CD4-positive, alpha-beta T cell treated with Interleukin-21 for 1 hour (primary cell): ENCODE data around the gene CACFD1.

Experiments used
- DNase-seq: peaks from one replicate; pipeline ENCODE4 v3.0.0-alpha.2; 2020

The CACFD1 gene

DNA sequence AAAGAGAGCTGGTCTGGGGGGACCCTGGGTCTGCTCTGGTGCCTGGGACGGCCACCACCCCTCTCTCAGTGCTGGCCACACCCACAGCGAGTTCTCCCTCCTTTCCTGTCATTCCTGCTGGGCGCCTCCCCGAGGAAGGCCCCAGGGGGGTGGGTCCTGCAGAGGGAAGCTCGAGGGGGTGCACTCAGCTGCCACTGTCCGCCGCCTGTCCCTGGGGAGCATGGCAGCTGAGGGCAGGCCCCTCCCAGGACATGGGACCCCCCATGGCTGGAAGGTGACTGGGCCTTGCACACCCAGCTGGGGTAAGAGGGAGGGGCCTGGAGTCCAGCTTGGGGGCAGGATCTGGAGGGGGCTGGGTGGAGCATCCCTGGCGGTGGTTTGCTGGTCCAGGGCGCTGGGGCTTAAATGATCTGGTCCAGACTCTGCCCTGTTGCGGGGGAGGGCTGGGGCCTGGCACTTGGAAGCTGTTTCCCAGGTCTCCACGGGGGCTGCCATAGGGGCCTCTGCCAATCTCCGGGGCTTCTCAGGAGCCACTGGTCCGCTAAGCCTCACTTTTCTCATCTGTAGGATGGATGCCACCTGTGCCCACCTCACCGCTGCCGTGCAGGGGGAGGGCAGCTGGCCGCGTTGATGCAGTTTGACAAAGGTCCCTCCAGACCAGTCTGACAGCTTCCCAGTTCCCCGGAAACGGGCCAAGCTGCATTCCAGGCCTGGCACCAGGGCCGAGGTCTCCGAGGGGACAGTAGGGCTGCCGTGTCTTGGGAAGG, 25.1 kb downstream of the CACFD1 start:
- no peak for DNase-seq

DNA sequence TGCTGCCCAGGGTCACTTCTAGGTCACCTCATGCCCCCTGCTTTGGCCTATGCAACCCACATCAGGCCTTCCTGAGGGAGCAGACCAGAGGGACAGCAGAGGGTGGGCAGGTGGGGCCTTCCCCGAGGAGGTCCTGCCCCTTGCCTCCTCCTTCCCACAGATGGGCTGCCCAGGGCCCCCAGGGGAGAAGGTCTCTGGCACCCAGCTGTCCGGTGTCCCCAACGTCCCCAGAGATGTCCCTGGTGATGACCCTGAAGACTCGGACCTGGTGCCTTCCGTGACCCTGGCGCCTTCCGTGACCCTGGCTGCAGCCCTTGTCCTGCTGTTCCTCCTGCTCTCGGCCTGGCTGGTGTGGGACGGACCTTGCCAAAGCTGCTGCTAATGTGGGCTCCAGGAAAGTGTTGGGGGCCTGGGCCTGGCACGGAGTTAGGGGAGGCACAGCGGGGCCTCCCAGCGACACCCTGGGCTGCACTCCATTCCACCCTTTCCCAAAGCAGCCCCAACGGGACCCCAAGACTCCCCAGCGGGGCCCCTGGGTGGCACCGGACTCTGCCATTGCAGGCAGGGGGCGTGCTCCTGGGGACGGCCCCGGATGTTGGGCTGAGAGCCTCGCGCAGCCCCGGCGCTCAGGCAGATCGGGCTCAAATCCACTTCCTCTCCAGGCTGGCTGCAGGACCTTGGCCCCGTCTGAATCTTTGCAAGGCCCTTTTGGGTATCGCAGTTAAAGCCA, 25.9 kb downstream of the CACFD1 start:
- peak; percentile 9 for DNase-seq

DNA sequence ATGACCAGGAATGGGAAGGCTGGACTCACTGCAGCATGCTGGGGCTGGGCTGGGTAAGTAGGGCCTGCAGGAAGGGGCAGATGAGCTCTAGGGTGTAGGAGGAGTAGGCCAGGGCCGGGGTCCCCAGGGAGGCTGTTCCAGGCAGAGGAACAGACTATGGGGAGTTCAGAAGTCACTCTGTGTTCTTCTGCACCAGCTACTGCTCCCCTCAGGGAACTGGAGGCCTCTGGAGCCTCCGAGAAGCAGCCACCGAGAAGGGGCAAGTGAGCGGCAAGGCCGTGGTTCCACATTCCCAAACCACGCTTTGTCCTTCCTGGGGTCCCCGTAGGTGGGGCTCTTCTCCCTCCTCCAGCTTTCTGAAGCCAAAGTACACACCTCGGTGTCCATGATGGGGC, 27.6 kb downstream of the CACFD1 start:
- DNase-seq: no peak

DNA sequence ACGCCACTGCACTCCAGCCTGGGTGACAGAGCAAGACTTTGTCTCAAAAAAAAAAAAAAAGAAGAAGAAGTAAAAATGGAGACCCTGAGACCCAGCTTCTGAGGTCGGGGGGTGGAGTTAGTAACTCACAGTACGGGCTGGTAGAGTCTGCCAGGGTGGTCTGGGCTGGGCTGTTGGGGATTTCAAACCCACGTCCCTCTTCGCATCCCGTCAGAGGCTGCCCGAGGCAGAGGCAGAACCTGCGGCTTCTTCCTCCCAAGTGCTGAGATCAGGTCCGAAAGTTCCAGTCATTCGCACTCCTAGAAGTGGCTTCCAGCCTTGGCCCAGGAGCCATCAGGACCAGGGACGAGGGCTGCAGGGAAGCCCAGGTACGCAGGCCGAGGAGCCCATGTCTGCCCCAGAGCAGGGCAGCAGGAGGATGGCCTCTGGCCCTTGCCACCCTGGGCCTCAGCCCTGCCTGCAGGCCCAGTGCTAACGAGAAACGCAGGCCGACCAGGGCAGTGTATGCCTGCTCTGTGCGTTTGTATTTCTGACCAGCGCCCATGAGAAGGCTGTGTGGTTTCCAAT, 29.0 kb downstream of the CACFD1 start:
- no peak for DNase-seq

DNA sequence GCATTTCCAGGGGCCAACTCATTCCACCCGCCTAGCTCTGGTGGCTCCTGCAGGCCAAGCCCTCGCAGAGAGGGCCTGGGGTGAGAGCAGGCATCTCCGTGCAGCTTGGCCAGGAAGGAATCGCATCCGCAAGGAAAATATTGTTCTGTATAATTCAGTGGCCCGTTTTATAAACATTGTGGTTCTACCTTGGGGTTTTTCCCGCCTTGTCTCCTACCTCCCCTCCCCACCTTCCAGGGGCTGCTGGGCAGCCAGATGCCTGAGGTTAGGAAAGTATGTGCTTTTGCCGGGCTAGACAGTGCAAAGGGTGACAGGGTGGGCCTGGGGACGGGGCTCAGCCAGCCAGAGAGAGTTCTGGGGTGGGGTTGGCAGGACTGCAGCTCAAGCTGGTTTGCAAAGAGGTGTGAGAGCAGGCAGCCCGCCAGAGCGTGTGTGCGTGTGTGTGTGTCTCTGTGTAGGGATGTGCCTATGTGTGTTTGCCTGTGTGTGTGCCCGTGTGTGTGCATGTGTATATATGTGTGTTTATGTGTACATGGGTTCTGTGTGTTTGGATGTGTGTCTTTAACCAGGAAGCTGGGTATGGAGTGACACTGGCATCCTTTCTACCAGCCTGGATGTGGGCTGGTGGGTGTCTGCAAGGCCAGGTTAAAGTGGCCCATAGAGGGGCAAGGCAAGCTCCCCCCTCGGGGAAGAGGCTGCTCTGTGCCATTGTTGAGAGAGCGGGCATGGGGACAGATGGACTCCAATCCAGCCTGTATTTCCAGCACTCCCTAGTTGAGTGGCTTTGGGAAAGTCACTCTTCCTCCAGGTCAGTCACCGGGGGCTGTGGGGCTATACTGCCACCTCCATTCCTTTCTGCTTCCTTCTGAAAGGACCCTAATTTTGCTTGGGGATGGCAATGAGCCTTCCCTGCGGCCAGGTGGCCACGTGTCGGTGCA, 29.7 kb downstream of the CACFD1 start:
- DNase-seq: no peak

DNA sequence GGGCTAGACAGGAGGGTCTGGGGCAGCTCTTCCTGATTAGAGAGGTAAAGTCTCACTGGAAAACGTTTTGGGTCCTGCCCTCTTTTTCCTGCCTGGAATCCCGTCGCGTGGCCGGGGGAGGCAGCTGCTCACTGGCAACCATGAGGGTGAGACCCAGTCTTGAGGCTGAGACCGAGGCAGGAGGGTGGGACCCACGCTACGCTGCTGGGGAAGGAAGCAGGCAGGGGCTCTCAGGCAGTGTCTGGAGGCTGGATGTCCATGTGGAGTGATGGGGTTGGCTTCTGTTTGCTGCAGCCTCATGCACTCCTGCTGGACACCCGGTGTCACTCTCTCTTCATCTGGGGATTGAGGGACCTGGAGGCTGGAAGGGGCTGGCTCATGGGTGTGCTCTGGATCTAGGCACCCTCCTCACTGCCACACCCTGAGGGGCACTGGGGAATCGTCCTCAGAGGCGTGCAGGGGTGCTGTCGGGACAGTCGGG, 30.5 kb downstream of the CACFD1 start:
- no peak for DNase-seq

DNA sequence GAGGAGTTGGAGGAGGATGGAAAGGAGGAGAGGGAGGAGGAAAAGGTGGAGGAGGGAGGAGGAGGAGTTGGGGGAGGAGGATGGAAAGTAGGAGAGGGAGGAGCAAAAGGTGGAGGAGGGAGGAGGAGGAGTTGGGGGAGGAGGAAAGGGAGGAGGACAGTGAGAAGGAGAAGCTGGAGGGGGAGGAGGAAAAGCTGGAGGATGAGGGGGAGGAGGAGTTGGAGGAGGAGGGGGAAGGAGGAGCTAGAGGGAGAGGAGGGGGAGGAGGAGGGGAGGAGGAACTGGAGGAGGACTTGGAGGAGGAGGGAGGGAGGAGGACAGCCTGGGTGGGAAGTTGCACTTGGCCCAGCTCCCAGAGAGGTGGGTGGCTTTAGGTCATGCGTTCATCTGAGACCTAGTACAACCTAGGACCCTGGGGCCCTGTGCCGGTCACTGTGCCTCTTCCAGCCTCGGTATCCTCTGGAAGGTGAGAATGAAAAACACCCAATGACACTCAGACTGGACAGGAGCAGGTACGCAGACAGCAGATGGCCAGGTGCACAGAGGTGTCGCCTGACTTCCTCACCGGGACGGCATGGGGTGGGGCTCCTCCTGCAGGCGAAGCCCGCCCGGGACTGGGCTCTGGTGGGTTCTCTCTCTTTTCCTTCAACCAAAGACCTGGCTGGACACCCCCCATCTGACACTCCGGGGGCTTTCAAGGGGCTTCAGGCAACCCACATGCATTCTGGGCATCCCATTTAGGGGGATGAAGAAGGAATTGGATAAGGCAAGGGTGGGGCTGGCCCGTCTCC, 31.3 kb downstream of the CACFD1 start:
- no peak for DNase-seq

DNA sequence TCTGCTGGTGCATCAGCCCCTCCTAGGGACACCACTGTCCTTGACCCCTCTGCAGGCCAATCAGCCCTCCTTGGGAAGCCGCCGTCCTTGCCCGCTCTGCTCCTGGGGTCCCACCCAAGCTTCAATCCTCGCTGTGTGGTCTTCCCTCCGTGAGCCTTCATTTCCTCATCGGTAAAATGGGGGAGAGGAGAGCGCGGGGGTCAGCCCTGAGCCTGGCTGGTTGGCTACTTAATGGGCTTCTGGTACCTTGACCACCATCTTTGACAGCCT, 31.8 kb downstream of the CACFD1 start:
- no peak for DNase-seq

DNA sequence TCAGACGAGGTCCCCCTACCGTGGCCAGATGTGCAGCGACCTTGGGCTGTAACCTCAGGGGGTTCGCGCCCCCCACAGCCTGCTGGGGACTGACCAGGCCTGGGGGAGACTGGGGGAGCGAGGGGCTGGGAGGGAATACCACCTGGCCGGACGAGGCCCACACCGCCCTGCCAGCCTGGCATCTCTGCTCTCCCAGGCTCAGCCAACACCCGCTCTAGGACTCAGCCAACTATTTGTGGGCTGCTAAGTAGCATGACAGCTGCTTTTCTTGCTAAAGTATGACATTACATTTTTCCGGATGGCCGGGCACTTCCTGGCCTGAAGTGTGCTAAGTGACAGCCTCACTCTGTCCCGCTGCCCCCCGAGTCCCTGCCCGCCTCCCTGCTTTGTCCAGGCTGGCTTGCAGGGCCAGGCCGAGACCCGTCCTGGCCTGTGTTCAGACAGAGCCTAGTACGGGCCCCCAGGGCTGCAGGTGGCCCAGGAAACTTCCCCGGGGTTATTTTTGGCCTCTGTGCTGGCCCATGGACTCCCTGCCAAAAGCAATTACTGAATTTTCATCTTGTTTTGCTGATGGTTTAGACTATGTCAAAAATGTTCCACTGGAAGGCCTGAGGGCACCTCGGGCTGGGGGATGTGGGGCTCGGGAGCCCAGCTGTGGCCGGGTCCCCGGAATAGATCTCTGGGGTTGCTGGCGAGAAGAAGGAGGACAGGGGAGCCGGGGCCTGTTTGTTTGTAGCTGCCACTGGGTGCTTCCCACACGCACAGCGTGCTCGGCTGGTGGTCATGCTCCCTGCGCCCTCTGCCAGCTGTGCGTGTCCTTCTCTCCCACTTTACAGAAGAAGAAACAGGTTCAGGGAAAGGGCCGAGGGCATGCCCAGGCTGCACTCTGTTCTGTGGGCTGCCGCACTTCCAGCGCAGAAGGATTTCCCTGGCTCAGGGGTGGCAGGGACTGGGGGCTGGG, 32.6 kb downstream of the CACFD1 start:
- DNase-seq: no peak

DNA sequence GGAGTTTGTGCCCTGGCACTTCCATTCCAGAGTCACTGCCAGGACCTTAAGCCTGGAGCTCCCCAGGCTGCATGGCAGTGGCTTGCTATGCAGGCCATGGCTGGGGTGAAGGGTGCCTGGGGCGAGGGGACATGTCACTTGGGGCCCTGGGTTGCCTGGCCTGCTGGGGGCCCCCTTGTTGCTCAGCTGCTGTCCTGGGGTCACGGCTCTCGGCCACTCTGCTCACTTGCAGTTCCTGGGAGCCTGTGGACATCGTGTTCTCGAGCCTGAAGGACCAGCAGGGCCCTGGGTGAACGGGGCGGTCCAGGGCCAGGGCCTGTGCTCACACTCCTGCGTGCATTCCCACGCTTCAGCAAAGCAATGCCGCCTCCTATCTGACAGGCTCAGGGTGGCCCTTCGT, 33.6 kb downstream of the CACFD1 start:
- DNase-seq: no peak

DNA sequence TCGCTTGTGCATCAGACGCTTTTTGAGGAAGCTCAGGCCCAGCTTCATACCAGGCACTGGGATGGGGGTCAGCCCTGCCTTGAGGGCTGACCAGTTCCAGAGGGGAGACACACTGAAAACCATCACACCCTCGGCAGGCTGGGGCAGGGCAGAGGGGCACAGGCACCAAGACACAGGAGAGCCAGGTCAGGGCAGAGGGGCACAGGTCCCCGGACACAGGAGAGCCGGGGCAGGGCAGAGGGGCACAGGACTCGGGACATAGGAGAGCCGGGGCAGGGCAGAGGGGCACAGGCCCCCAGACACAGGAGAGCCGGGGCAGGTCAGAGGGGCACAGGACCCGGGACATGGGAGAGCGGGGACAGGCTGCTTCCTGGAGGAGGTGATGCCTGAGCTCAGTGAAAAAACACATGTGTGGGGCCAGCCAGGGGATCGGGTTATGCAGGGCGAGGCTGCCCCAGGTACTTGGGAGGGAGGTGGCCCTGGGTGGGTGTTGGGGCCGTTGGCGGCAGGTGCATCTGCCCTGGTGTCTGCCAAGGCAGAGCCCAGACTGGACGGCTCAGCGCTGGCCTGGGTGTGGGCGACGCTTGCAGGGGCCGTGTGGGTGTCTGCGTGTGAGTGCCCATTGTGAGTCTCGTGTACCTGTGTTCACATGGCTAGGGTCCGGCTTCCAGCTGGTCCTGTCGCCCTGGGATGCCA, 34.2 kb downstream of the CACFD1 start:
- no peak for DNase-seq

DNA sequence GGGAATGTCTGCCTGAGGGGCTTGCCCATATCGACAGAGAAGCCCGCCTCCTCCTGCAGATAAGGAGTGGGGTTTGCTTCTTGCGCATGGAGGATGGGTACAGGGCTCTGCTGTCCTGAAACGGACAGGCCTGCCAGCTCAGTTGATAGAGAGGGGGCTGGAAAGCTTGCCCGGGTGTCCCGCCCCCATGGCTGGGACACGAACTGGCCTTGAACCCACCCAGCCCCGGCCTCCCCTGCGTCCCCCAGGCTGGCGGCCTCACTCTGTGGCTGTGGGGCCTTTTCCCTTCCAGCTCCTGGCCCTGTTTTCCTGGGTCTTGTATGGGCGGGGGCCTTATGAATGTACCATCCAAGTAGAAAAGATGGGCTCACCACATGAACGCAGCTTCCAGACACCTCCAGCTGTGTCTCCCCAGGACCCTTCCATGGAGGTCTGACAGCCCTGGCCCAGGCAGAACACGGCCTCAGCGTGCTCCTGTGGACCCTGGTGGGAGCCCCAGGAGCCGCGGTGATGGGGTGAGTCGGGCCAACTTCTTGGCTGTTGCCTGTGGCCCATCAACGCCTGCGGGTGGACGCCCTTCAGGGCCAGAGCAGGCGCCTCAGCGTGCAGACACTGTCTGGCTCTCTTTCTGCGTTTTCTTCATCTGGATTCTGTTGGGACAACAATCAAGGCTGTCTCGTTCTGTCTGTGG, 35.0 kb downstream of the CACFD1 start:
- DNase-seq: no peak

DNA sequence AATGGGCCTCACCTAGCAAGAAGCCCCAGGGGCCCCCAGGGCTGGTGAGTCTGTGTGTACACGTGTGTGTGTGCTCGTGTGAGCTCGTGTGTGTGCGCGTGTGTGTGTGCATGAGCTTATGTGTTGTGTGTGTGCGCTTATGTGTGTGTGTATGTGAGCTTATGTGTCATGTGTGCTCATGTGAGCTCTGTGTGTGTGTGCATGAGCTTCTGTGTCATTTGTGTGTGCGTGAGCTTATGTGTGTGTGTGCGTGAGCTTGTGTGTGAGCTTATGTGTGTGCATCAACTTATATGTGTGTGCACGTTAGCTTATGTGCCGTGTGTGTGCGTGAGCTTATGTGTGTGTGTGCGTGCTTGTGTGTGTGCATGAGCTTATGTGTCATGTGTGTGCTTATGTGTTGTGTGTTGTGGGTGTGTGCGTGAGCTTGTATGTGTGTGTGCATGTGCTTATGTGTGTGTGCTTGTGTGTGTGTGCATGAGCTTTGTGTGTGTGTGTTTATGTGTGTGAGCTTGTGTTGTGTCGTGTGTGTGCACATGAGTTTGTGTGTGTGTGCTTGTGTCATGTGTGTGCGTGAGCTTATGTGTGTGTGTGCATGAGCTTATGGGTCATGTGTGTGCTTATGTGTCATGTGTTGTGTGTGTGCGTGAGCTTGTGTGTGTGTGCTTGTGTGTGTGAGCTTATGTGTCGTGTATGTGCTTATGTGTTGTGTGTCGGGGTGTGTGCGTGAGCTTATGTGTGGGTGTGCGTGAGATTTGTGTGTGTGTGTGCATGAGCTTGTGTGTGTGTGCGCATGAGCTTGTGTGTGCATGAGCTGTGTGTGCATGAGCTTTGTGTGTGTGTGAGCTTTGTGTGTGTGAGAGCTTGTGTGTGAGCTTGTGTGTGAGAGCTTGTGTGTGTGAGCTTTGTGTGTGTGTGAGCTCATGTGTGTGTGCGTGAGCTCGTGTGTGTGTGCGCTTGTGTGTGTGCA, 35.8 kb downstream of the CACFD1 start:
- DNase-seq: no peak

DNA sequence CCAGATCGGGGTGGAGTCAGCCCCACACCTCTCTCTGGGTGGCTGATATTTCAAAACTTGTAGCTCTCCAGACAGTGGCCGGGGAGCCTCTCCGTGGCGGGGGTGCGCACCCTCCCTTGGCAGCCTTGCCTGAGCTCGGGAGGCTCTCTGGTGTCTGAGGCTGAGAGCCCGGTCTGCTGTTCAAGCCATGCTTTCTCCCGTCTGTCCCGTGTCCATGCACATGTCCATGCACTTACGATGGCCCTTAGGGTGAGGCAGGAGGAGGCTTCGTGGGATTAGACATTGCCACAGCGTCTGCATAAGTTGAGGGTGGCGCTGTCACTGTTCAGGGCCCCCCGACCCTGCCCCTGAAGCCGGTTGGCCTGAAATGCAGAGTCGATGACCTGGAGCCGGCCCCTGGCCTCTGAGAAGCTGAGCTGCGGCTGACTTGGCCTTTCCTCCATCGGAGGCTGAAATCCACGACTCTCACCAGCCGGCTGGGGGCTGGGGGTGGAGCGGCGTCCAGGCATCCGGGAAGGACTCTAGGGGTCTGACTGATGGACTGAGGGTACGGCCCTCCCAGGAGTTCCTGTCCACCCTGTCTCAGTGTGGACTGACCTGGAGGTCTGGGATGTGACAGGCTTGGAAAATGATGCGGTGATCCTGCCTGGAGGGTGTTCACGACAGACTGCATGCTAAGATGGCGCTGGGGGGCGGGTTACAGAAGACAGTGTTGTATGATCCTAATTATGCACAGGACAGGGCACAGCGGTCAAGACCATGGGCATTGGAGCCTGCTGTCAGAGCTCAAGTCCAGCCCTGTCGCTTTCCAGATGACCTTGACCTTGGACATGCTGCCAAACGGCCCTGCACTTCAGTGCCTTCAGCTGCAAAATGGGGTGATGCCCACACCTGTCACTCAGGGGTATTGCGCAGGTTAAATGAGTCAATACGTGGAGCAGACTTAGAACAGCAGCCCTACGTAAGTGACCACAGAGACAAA, 37.4 kb downstream of the CACFD1 start:
- no peak for DNase-seq

DNA sequence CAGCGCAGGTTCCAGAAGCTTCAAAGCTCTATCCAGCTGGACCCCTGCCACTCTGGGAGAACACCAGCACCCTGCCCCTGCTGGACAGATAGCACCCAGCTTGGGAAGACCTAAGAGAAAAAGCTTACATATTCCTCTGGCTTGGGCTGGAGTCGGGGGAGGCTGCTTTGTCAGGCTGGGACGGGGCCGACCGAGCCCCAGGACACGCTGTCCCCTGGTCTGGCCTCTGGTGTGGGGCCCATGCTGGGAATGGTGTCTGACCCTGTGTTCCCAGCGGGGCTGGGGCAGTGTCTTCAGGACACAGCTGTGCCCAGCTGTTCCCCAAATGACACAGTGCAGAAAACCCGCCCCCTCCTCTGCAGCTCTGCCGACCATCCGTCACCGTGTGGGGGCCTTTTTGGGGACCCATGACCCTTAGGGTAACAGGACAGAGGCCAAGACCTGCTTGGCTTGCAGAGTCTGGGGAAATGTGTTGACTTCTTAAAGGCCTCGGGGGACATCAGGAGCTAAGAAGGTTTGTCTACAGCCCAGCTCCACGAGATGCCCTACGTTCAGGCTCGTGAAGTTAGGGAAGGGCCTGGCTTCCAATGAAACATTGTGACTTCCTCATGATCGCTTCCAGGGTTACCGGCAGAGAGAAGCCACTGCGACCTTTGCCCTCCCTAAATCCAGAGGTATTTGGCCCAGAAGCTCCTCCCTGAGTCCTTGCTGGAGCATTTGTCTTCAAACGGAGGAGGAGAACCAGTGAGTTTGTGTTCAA, 39.5 kb downstream of the CACFD1 start:
- DNase-seq: no peak

DNA sequence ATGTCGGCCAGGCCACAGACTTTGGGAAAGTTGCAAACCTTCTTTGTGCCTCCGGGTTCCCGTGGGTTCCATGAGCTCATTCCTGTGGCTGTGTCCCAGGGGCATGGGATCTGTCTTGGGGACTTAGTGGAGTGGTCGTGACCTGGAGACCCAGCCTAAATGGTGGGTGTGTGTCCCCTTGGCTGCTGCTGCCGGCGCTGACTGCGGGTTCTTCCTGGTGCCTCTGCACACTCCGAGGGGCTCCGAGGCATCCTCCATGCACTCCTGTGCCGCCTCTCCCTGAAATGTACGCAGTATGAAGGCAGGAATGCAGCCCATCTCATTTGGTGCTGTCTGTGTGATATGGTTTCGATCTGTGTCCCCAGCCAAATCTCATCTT, 40.1 kb downstream of the CACFD1 start:
- no peak for DNase-seq

DNA sequence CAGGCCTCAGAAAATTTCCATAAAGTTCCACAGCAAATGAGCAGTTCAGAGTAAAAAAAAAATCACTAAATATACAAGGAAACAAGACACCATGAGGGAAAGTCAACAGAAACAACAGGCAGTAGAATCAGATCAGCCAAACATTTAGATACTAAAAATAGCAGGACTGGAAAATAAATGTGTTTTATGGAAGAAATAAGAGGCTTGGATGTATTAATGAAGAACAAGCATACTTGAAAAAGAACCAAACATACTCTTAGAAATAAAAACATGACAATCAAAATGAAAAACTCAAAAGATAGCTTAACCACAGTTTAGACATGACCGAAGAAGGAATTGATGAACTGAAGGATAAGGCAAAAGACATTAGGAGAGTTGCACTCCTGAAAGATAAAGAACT, 42.3 kb downstream of the CACFD1 start:
- DNase-seq: no peak
